Measurements from ENCODE around the gene THSD4.

- no peak for TF ChIP-seq EZH2 (IDR thresholded peaks at IDR 0.05; ENCODE audit: borderline replicate concordance, low read length)
- TF ChIP-seq CTCF (conservative IDR thresholded peaks at IDR 0.05 in 1 of 2, IDR thresholded peaks at IDR 0.05 in 1 of 2; ENCODE audit: extremely low read depth in 1 of 2, insufficient read depth in 1 of 2, low read depth in 1 of 2, low read length in 2 of 2): no peak
These were observed 334.7 kb downstream of the THSD4 start for GRCh38 chr15:71449956-71450355.
